GM21576 (cell line): Measurements from ENCODE around the gene PAK1.
"Not testable (repeated sequence)": the region's sequence is repeated elsewhere in the genome, so short reads cannot be mapped to it uniquely, and the experiment has no call there.

ENCODE experiments used
- ATAC-seq: cut with Tn5 transposase; IDR thresholded peaks from one replicate; pipeline ENCODE4 v1.9.1; 2021; ENCODE audit warnings: mild to moderate bottlenecking, moderate library complexity; ENCODE audit not compliant: unreplicated experiment

Gene PAK1

DNA sequence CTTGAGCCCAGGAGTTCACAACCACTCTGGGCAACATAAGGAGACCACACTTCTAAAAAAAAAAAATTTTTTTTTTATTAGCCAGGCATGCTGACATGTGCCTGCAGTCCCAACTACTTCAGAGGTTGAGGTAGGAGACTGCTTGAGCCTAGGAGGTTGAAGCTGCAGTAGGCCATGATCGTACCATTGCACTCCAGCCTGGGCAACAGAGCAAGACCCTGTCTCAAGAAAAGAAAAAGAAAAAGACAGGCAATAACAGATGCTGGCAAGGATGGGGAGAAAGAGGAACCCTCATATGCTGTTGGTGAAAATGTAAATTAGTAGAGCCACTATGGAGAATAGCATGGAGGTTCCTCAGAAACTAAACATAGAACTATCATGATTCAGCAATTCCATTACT, 64.8 kb downstream of the PAK1 start:
- no peak for ATAC-seq

GRCh38 chr11:77407613-77408012, 66.3 kb downstream of the PAK1 start:
- no peak for ATAC-seq

DNA sequence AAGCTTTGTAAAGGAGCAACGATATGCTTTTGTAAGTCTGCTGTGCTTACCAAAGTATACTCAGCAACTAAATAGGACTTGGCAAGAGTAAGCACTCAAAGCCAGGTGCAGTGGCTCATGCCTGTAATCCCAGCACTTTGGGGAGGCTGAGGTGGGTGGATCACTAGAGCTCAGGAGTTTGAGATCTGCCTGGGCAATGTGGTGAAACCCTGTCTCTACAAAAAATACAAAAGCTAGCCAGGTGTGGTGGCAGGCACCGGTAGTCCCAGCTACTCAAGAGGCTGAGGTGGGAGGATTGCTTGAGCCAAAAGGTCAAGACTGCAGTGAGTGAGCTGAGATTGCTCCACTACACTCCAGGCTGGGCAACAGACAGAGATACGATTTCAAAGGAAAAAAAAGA, 67.5 kb downstream of the PAK1 start:
- no peak for ATAC-seq

- ATAC-seq = no peak
Measured at GRCh38 chr11:77403211-77403610, 70.7 kb downstream of the PAK1 start.

- ATAC-seq = no peak
Measured at GRCh38 chr11:77402218-77402556, 71.7 kb downstream of the PAK1 start.

- no peak for ATAC-seq
Measured at GRCh38 chr11:77401486-77402217, 72.2 kb downstream of the PAK1 start.

- ATAC-seq = no peak
Measured at GRCh38 chr11:77400775-77401449, 73.0 kb downstream of the PAK1 start.

- no peak for ATAC-seq
Measured at GRCh38 chr11:77400271-77400670, 73.6 kb downstream of the PAK1 start.

DNA sequence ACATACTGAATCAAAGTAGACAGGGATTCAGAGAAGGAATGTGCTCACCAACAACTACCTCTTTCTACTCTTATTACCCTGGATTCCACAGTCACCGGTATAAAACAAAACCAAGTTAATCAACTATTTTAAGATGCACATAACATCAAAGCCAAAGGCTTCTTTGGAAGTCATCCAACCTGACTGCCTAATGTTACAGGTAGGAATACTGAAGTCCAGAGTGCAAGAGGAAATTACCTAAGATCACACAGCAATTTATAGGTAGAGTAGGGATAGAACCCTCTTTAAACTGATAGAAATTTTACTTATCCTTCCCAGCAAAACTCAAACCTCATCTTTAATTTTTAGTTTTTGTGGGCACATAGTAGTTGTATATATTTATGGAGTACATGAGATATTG, 76.3 kb downstream of the PAK1 start:
- ATAC-seq = no peak

GRCh38 chr11:77396911-77397310, 77.0 kb downstream of the PAK1 start:
- no peak for ATAC-seq

DNA sequence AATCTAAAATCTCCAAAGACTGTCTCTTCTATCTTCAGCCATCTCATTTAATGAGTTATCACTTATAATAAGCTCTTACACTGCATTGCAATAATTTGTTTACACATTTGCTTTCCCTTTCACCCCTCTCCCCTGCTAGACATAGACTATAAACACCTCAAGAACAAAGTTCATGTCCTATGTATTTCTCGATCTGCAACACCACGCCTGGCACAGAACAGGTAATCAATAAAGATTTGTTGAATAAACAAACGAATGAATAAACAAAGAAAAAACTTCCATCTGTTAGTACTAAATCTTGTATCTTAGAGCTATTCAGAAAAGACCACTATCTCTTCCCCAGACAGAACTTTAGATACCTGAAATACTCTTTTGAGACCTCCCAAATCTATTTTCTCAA, 77.6 kb downstream of the PAK1 start:
- no peak for ATAC-seq

DNA sequence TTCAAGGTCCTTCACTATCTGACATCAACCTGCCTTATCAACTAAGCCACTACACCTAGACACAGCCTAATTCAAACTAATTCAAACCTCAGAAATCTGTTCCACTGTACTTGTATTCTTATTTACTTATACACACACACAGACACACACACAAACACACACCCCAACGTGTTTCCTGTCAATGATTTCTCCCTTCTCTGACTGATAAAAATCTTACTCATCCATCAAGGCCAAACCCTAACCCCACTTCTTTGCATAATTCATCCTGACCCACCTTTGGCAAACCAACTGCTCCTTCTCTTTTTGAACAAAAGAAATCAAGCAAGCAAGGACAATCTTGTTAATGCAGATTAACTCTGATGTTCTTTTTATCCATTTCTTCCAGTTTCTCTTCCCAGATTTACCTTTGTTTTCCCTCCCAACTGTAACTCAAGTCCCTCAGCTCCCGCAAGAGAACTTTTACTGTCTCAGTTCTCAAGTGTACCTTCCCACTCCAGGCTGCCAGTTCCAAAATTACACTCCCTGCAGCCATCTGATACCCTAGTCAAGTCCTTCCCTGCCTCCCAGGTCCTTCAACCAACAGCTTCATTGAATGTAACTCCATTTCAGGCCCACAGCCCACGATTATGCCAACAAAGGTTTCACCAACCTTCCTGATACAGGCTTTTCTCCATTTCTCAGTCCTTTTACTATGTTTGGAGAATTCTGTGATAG, 78.3 kb downstream of the PAK1 start:
- no peak for ATAC-seq

- ATAC-seq = no peak
Measured at GRCh38 chr11:77392842-77393241, 81.1 kb downstream of the PAK1 start.

DNA sequence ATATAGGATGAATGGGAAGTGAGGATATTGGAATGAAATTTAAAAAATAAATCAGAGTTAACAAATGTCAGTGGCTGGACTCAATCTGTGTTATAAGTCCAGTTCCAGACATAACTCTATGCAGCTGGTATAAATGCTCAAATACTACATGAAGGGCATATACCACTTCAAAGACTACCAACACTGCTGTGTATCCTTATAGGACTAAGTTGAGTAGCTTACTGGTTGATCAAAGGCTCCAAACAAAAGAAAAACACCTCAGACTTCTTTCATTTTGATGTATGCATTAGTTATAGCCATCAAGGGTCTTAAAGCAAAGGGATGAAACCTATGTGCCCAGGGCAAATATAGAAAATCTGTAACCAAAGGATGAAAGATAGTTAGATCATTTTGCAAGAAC, 86.2 kb downstream of the PAK1 start:
- no peak for ATAC-seq

GRCh38 chr11:77386178-77386577, 87.7 kb downstream of the PAK1 start:
- no peak for ATAC-seq

GRCh38 chr11:77385255-77385771, 88.6 kb downstream of the PAK1 start:
- not testable (repeated sequence) for ATAC-seq

DNA sequence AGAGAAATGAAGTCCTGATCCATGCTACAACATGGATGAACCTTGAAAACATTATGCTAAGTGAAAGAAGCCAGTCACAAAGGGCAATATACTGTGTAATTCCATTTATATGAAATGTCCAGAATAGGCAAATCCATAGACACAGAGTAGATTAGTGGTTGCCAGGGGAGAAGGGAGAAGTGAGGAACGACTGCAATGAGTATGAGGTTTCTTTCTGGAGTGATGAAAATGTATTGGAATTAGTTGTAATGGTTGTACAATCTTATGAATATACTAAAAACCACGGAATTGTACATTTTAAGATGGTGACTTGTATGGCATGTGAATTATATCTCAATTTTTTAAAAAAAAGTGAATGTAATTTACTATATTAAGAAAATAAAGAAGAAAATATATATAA, 89.3 kb downstream of the PAK1 start:
- ATAC-seq = no peak

- not testable (repeated sequence) for ATAC-seq
Measured at GRCh38 chr11:77383349-77383748, 90.5 kb downstream of the PAK1 start.

DNA sequence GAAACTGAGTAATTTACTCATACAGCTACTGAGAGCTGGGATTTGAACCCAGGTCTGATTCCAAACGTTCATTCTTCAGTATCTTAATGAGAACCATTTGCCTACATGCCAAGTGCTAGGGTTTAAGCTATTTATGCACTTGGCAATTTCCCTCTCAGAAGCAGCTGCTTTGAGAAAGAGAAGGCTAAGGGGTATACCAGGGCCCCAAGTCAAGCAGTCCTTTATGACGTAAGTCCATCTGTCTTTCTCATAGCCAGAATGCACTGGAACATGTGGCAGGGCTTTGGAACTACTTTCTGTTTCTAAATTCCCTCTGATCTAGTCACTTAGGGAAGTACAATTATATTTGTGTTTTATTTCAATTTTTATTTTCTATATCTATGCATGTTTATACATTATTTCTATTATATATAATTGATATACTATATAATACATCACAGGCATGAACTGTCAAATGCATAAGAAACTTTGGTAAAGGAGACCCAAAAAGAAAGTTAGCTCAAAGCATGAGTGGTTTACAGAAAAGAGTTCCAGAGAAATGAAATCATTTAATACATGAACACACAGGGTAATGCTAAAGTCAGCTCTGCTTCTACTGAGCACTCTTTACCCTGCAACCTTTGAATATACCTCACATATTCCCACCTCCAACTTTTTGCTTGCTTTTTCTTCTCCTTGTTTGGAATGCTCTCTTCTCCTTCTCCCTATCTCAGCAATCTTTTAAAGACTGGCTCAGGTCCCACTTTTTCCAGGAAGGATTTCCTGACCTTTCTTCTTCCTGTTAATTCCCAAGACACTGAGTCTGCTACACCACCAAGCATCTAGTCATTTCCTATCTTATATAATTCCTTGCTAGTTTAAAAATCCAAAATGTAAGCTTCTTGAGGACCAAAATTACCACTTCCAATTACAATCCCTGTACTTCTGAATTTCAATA, 91.9 kb downstream of the PAK1 start:
- ATAC-seq = no peak

GRCh38 chr11:77379934-77380333, 94.0 kb downstream of the PAK1 start:
- ATAC-seq = no peak

- no peak for ATAC-seq
Measured at GRCh38 chr11:77379253-77379652, 94.6 kb downstream of the PAK1 start.
